NT2/D1 (cell line): ENCODE data around the gene MALRD1.

Experiments
- SUZ12 ChIP-seq: IDR thresholded peaks from 2 replicates; pipeline ENCODE4 v1.6.1; 2011; ENCODE audit not compliant: insufficient read length, insufficient read depth; ENCODE audit errors: extremely low read depth
- YY1 ChIP-seq: IDR thresholded peaks from 2 replicates; pipeline ENCODE4 v1.6.1; 2011; ENCODE audit not compliant: insufficient read length, insufficient read depth
- ZNF274 ChIP-seq: IDR thresholded peaks from 2 replicates; pipeline ENCODE4 v1.6.1; 2011; ENCODE audit warnings: mild to moderate bottlenecking, low read depth, low read length

DNA sequence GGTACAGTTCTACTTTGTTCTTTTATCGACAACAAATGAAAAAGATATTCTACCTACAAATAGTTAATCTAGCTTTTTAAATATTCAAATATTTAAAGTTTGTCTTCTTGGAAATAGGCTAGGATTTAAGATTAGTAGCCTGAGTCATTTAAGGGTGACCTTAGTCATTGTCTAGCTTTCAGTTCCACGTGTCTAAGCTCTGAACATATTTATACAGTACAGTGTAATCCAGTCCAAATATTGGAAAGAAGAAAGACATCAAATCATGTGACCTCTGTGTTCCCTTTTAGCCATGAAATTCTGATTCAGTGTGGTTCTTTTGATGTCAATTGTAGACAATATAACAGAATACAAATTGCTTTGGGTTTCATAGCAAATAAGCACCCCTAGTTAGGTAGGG lies 121.1 kb downstream of the MALRD1 start:
- TF ChIP-seq YY1: no peak
- TF ChIP-seq ZNF274: no peak
- TF ChIP-seq SUZ12: no peak
